DOHH2 (cell line): ENCODE measurements around the gene ANKRD22.

Experiments used
- EZH2phosphoT487 ChIP-seq: fragments of 200-600 bp; sonication (generic); IDR thresholded peaks from 2 replicates; pipeline ENCODE4 v1.6.1; 2017; ENCODE audit warnings: borderline replicate concordance, mild to moderate bottlenecking, antibody characterized with exemption, low read length, moderate library complexity, mixed read lengths
- TF ChIP-seq, protein P1 (sequence below): fragments of 200-600 bp; sonication (generic); IDR thresholded peaks from one replicate; pipeline ENCODE4 v1.5.1; 2014; ENCODE audit warnings: antibody characterized with exemption, mild to moderate bottlenecking, low read depth, low read length; ENCODE audit not compliant: poor library complexity, severe bottlenecking

DNA sequence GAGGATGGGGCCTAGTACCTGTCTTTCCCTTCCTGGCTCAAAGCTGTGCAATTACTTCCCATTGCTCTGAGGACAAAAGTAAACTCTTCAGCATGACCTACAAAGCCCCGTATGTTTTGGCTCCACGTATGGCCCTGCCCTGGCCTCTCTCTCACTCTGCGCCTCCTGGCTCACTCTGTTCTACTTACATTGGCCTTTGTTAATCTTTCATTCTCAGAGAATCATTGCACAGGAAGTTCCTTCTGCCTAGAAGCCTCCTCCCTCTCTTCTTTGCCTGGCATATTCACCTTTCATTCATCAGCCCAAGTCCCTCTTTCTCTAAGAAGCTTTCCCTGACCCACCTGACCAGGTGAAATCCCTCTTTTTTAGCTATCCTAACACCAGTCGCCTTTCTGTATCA is 25.3 kb downstream of the ANKRD22 start:
- TF ChIP-seq, protein P1, sequence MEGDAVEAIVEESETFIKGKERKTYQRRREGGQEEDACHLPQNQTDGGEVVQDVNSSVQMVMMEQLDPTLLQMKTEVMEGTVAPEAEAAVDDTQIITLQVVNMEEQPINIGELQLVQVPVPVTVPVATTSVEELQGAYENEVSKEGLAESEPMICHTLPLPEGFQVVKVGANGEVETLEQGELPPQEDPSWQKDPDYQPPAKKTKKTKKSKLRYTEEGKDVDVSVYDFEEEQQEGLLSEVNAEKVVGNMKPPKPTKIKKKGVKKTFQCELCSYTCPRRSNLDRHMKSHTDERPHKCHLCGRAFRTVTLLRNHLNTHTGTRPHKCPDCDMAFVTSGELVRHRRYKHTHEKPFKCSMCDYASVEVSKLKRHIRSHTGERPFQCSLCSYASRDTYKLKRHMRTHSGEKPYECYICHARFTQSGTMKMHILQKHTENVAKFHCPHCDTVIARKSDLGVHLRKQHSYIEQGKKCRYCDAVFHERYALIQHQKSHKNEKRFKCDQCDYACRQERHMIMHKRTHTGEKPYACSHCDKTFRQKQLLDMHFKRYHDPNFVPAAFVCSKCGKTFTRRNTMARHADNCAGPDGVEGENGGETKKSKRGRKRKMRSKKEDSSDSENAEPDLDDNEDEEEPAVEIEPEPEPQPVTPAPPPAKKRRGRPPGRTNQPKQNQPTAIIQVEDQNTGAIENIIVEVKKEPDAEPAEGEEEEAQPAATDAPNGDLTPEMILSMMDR, result no peak
- TF ChIP-seq EZH2phosphoT487, result no peak
